Measurements from ENCODE around the gene SLC16A9. TPM values are rescaled to one million over a fixed set of nuclear protein-coding genes. Genes with fewer than 3 reads are reported as not detected.
"Not testable (repeated sequence)": the region's sequence is repeated elsewhere in the genome, so short reads cannot be mapped to it uniquely, and the experiment has no call there.

The SLC16A9 gene
- polyA plus RNA-seq, 1 of the 3 experiments (the other 2 are of a cell fraction), result 4.7 TPM

GRCh38 chr10:59734014-59734462 lies 24.4 kb upstream of the SLC16A9 start:
- H3K4me1 ChIP-seq (ENCODE audit: control insufficient read depth in 1 of 2, insufficient read depth in 2 of 2, low read depth in 1 of 2, low read length in 1 of 2), result no peaks in the 10 kb centered on the region
- H3K4me3 ChIP-seq (ENCODE audit: low read depth in 2 of 2, low read length in 1 of 2), result no peak overlapping the region
- H3K9me2 ChIP-seq, result no peaks in the 10 kb centered on the region
- H4K20me1 ChIP-seq (ENCODE audit: insufficient read depth), result no peaks in the 10 kb centered on the region
- H3K79me2 ChIP-seq (ENCODE audit: insufficient read depth), result no peaks in the 10 kb centered on the region
- no peak for DNase-seq
- no peak overlapping the region for H3K9ac ChIP-seq
- no peaks in the 10 kb centered on the region for H3K27me3 ChIP-seq (ENCODE audit: insufficient read depth)
- ChIA-PET CTCF (no interaction called here), POLR2A (no interaction called here)
- 83% methylated on average over 3 of the region's 3 CpGs for WGBS (ENCODE audit: low lambda C conversion rate)
- no peak overlapping the region for H3K27ac ChIP-seq (ENCODE audit: low read depth in 2 of 2, low read length in 1 of 2)
- H3K36me3 ChIP-seq (replicated peaks in 1 of 2; ENCODE audit: control insufficient read depth in 1 of 2, insufficient read depth in 2 of 2, low read length in 1 of 2), result no peaks in the 10 kb centered on the region
- no peak overlapping the region for H3K4me2 ChIP-seq
- no peak overlapping the region for H2AFZ ChIP-seq (ENCODE audit: low read depth)
- TF ChIP-seq EP300 (IDR thresholded peaks at IDR 0.05; ENCODE audit: borderline replicate concordance in 1 of 2, low read depth in 1 of 2, low read length in 1 of 2) (no peak), GABPA (IDR thresholded peaks at IDR 0.05; ENCODE audit: low read depth) (no peak), FOSL2 (IDR thresholded peaks at IDR 0.05; ENCODE audit: borderline replicate concordance, low read depth) (no peak), RAD21 (IDR thresholded peaks at IDR 0.05; ENCODE audit: low read length) (no peak), RFX5 (IDR thresholded peaks at IDR 0.05; ENCODE audit: low read length) (no peak), MAX (IDR thresholded peaks at IDR 0.05; ENCODE audit: low read depth) (no peak), SMC3 (IDR thresholded peaks at IDR 0.05; ENCODE audit: low read depth, low read length) (no peak), FOXJ3 (CRISPR knock-in tag; IDR thresholded peaks at IDR 0.05) (no peak), TCF12 (IDR thresholded peaks at IDR 0.05) (no peak)
- no peaks in the 10 kb centered on the region for H3F3A ChIP-seq (replicated peaks; ENCODE audit: insufficient read depth)
- H3K9me3 ChIP-seq, result no peaks in the 10 kb centered on the region

GRCh38 chr10:59733321-59734013 lies 23.8 kb upstream of the SLC16A9 start:
- DNase-seq; H2AFZ ChIP-seq (ENCODE audit: low read depth); H3F3A ChIP-seq (replicated peaks; ENCODE audit: insufficient read depth); CTCF ChIA-PET; H3K9me2 ChIP-seq; H3K9me3 ChIP-seq; H3K4me1 ChIP-seq (ENCODE audit: control insufficient read depth in 1 of 2, insufficient read depth in 2 of 2, low read depth in 1 of 2, low read length in 1 of 2); H3K4me3 ChIP-seq (ENCODE audit: low read depth in 2 of 2, low read length in 1 of 2); H3K9ac ChIP-seq; H3K27me3 ChIP-seq (ENCODE audit: insufficient read depth); H3K4me2 ChIP-seq; H4K20me1 ChIP-seq (ENCODE audit: insufficient read depth); H3K36me3 ChIP-seq (replicated peaks in 1 of 2; ENCODE audit: control insufficient read depth in 1 of 2, insufficient read depth in 2 of 2, low read length in 1 of 2); POLR2A ChIA-PET; H3K27ac ChIP-seq (ENCODE audit: low read depth in 2 of 2, low read length in 1 of 2); H3K79me2 ChIP-seq (ENCODE audit: insufficient read depth): not testable (repeated sequence)
- 85% methylated on average over 15 of the region's 16 CpGs for WGBS (ENCODE audit: low lambda C conversion rate)

GRCh38 chr10:59732849-59733248 lies 23.2 kb upstream of the SLC16A9 start:
- H3K4me2 ChIP-seq; H3K4me1 ChIP-seq (ENCODE audit: control insufficient read depth in 1 of 2, insufficient read depth in 2 of 2, low read depth in 1 of 2, low read length in 1 of 2); H3K27me3 ChIP-seq (ENCODE audit: insufficient read depth); H3K9me3 ChIP-seq; H4K20me1 ChIP-seq (ENCODE audit: insufficient read depth); H3K4me3 ChIP-seq (ENCODE audit: low read depth in 2 of 2, low read length in 1 of 2); H3K9ac ChIP-seq; H3K36me3 ChIP-seq (replicated peaks in 1 of 2; ENCODE audit: control insufficient read depth in 1 of 2, insufficient read depth in 2 of 2, low read length in 1 of 2); H3K79me2 ChIP-seq (ENCODE audit: insufficient read depth); DNase-seq; H2AFZ ChIP-seq (ENCODE audit: low read depth); H3F3A ChIP-seq (replicated peaks; ENCODE audit: insufficient read depth); POLR2A ChIA-PET; CTCF ChIA-PET; H3K9me2 ChIP-seq; H3K27ac ChIP-seq (ENCODE audit: low read depth in 2 of 2, low read length in 1 of 2): not testable (repeated sequence)
- WGBS (ENCODE audit: low lambda C conversion rate), result 86% methylated on average over 4 of the region's 4 CpGs

GRCh38 chr10:59729167-59729566 lies 19.5 kb upstream of the SLC16A9 start:
- H3K27ac ChIP-seq (ENCODE audit: low read depth in 2 of 2, low read length in 1 of 2); H2AFZ ChIP-seq (ENCODE audit: low read depth); POLR2A ChIA-PET; DNase-seq; H3K9me3 ChIP-seq; H3K4me2 ChIP-seq; H3K9ac ChIP-seq; H3K27me3 ChIP-seq (ENCODE audit: insufficient read depth); H3K4me3 ChIP-seq (ENCODE audit: low read depth in 2 of 2, low read length in 1 of 2); H3K36me3 ChIP-seq (replicated peaks in 1 of 2; ENCODE audit: control insufficient read depth in 1 of 2, insufficient read depth in 2 of 2, low read length in 1 of 2); CTCF ChIA-PET; H4K20me1 ChIP-seq (ENCODE audit: insufficient read depth); H3F3A ChIP-seq (replicated peaks; ENCODE audit: insufficient read depth); H3K9me2 ChIP-seq; H3K79me2 ChIP-seq (ENCODE audit: insufficient read depth); H3K4me1 ChIP-seq (ENCODE audit: control insufficient read depth in 1 of 2, insufficient read depth in 2 of 2, low read depth in 1 of 2, low read length in 1 of 2): not testable (repeated sequence)
- 81% methylated on average over 4 of the region's 4 CpGs for WGBS (ENCODE audit: low lambda C conversion rate)
